Glomerular endothelial cell (primary cell): ENCODE data around the gene KLHDC7B. TPM values are rescaled to one million over a fixed set of nuclear protein-coding genes. Genes with fewer than 3 reads are reported as not detected.

Experiments used
- DNase-seq: peaks from one replicate; pipeline ENCODE4 v3.0.0-alpha.2; 2011; ENCODE audit warnings: low read depth, low spot score; ENCODE audit errors: extremely low read depth
- total RNA-seq: library from RNA; depleted of rRNA; stranded (reverse); fragments of >200 nt; gene quantifications from 2 replicates; pipeline ENCODE4 v1.2.3, GENCODE V29; 2015

The KLHDC7B gene
- total RNA-seq, 1 donor from 2014 or later = not detected

GRCh38 chr22:50569896-50570535 is 24.3 kb downstream of the KLHDC7B start:
- DNase-seq = no peak

- no peak for DNase-seq
These were observed 25.2 kb downstream of the KLHDC7B start for GRCh38 chr22:50570861-50571260.

GRCh38 chr22:50571264-50572175 is 25.8 kb downstream of the KLHDC7B start:
- no peak for DNase-seq

- no peak for DNase-seq
These were observed 27.3 kb downstream of the KLHDC7B start for GRCh38 chr22:50572965-50573364.

- no peak for DNase-seq
These were observed 28.0 kb downstream of the KLHDC7B start for GRCh38 chr22:50573491-50574382.

GRCh38 chr22:50574383-50574755 is 28.7 kb downstream of the KLHDC7B start:
- no peak for DNase-seq

- no peak for DNase-seq
These were observed 29.8 kb downstream of the KLHDC7B start for GRCh38 chr22:50575426-50575941.

GRCh38 chr22:50576070-50576469 is 30.4 kb downstream of the KLHDC7B start:
- DNase-seq = no peak

GRCh38 chr22:50576806-50577696 is 31.4 kb downstream of the KLHDC7B start:
- no peak for DNase-seq

GRCh38 chr22:50577697-50577986 is 31.9 kb downstream of the KLHDC7B start:
- DNase-seq = no peak

- no peak for DNase-seq
These were observed 32.5 kb downstream of the KLHDC7B start, which contains the start of gene CPT1B for GRCh38 chr22:50577987-50578775. Gene CPT1B (minus strand): TSS chr22:50578427. CDS start chr22:50577915, 512 bp downstream.

- DNase-seq = no peak
These were observed 33.1 kb downstream of the KLHDC7B start for GRCh38 chr22:50578776-50579310.

- no peak for DNase-seq
These were observed 34.1 kb downstream of the KLHDC7B start for GRCh38 chr22:50579752-50580151.

GRCh38 chr22:50581031-50581949 is 35.6 kb downstream of the KLHDC7B start:
- no peak for DNase-seq

- no peak for DNase-seq
These were observed 36.3 kb downstream of the KLHDC7B start for GRCh38 chr22:50581950-50582492.

- DNase-seq = peak; percentile 58
These were observed 37.0 kb downstream of the KLHDC7B start, which contains the start of gene CHKB for GRCh38 chr22:50582493-50583293. Gene CHKB (minus strand): TSS chr22:50582849. CDS start chr22:50582781, 68 bp downstream.
